Mesendoderm (in vitro differentiated cells): Measurements from ENCODE around the gene COL5A2.

Source experiments
- DNase-seq: peaks from one replicate; pipeline ENCODE4 v3.0.0; 2013
- H2AK5ac ChIP-seq: 2 replicates; pipeline ENCODE4 v1.6.1; 2013; ENCODE audit warnings: low read length, inconsistent platforms
- H2BK120ac ChIP-seq: 2 replicates; pipeline ENCODE4 v1.6.1; 2013; ENCODE audit warnings: low read depth, mild to moderate bottlenecking, low read length, moderate library complexity, mixed read lengths
- H2BK15ac ChIP-seq: replicated peaks from 2 replicates; pipeline ENCODE4 v1.6.1; 2013; ENCODE audit warnings: low read depth, mild to moderate bottlenecking, moderate library complexity
- H2BK5ac ChIP-seq: 2 replicates; pipeline ENCODE4 v1.6.1; 2013; ENCODE audit warnings: low read length, inconsistent platforms
- H3K18ac ChIP-seq: 2 replicates; pipeline ENCODE4 v1.6.1; 2013; ENCODE audit warnings: mild to moderate bottlenecking, low read length, mixed read lengths
- H3K23ac ChIP-seq: one replicate; pipeline ENCODE4 v1.6.1; 2013; ENCODE audit warnings: low read length
- H3K27ac ChIP-seq: 2 replicates; pipeline ENCODE4 v1.5.1; 2013; ENCODE audit warnings: low read depth, mild to moderate bottlenecking, inconsistent platforms, low read length, moderate library complexity
- H3K27me3 ChIP-seq: 2 replicates; pipeline ENCODE4 v1.6.1; 2013; ENCODE audit warnings: low read length, control low read depth, mild to moderate bottlenecking, inconsistent platforms; ENCODE audit not compliant: insufficient read depth, poor library complexity
- H3K36me3 ChIP-seq: 2 replicates; pipeline ENCODE4 v1.6.1; 2013; ENCODE audit warnings: low read length, inconsistent platforms; ENCODE audit not compliant: control insufficient read depth, insufficient read depth
- H3K4ac ChIP-seq: one replicate; pipeline ENCODE4 v1.6.1; 2013; ENCODE audit warnings: low read depth, mild to moderate bottlenecking, low read length, moderate library complexity
- H3K4me1 ChIP-seq: 2 replicates; pipeline ENCODE4 v1.6.1; 2013; ENCODE audit warnings: low read depth, low read length, inconsistent platforms; ENCODE audit not compliant: control insufficient read depth
- H3K4me2 ChIP-seq: 2 replicates; pipeline ENCODE4 v1.6.1; 2013; ENCODE audit warnings: low read length
- H3K4me3 ChIP-seq: 2 replicates; pipeline ENCODE4 v1.5.1; 2013; ENCODE audit warnings: mild to moderate bottlenecking, low read length
- H3K56ac ChIP-seq: one replicate; pipeline ENCODE4 v1.6.1; 2013; ENCODE audit warnings: low read length
- H3K79me1 ChIP-seq: 2 replicates; pipeline ENCODE4 v1.6.1; 2013; ENCODE audit warnings: low read length, inconsistent platforms
- H3K79me2 ChIP-seq: 2 replicates; pipeline ENCODE4 v1.6.1; 2013; ENCODE audit warnings: mild to moderate bottlenecking, low read length; ENCODE audit not compliant: control insufficient read depth, insufficient read depth
- H3K9ac ChIP-seq: 2 replicates; pipeline ENCODE4 v1.6.1; 2013; ENCODE audit warnings: low read length, inconsistent platforms
- H4K5ac ChIP-seq: one replicate; pipeline ENCODE4 v1.6.1; 2013; ENCODE audit warnings: low read length
- H4K8ac ChIP-seq: one replicate; pipeline ENCODE4 v1.6.1; 2013; ENCODE audit warnings: low read depth, mild to moderate bottlenecking, control low read depth, low read length, moderate library complexity
- WGBS: extraction: QIAGEN DNeasy Blood & Tissue Kit; methylation state at CpG from one replicate; pipeline ENCODE4 v1.1.7; 2013; ENCODE audit warnings: low lambda C conversion rate, missing lambda C conversion rate; ENCODE audit not compliant: insufficient coverage; ENCODE audit errors: extremely low coverage; 5-methylcytosine and 5-hydroxymethylcytosine counted together

COL5A2 gene

GRCh38 chr2:189014449-189015138, 165.0 kb downstream of the COL5A2 start:
- Histone ChIP-seq H3K9ac (no peak overlapping the region), H3K4me3 (no peak overlapping the region), H3K27ac (no peak overlapping the region), H4K8ac (no peak overlapping the region), H2BK5ac (no peak overlapping the region), H3K4ac (no peak overlapping the region), H2AK5ac (no peak overlapping the region), H4K5ac (no peak overlapping the region), H3K27me3 (no peaks in the 10 kb centered on the region), H3K4me1 (no peaks in the 10 kb centered on the region), H3K79me2 (no peaks in the 10 kb centered on the region), H3K23ac (no peak overlapping the region), H2BK15ac (no peak overlapping the region), H3K79me1 (no peaks in the 10 kb centered on the region), H3K36me3 (no peaks in the 10 kb centered on the region), H3K4me2 (no peak overlapping the region), H2BK120ac (no peak overlapping the region), H3K56ac (no peak overlapping the region), H3K18ac (no peak overlapping the region)
- no CpG with 5 or more reads among the region's 2 CpGs for WGBS
- DNase-seq = no peak

- Histone ChIP-seq H3K4me3 (no peak overlapping the region), H3K79me1 (no peaks in the 10 kb centered on the region), H2BK15ac (no peak overlapping the region), H3K4ac (no peak overlapping the region), H3K4me2 (no peak overlapping the region), H3K9ac (no peak overlapping the region), H2BK5ac (no peak overlapping the region), H2AK5ac (no peak overlapping the region), H3K27ac (no peak overlapping the region), H3K18ac (no peak overlapping the region), H3K36me3 (no peaks in the 10 kb centered on the region), H3K4me1 (no peaks in the 10 kb centered on the region), H3K23ac (no peak overlapping the region), H4K5ac (no peak overlapping the region), H4K8ac (no peak overlapping the region), H3K79me2 (no peaks in the 10 kb centered on the region), H3K56ac (no peak overlapping the region), H2BK120ac (no peak overlapping the region), H3K27me3 (no peaks in the 10 kb centered on the region)
- DNase-seq = no peak
- WGBS = no CpG with 5 or more reads among the region's 2 CpGs
These were observed 165.7 kb downstream of the COL5A2 start for GRCh38 chr2:189013671-189014448.

- Histone ChIP-seq H3K27ac (no peak overlapping the region), H3K23ac (no peak overlapping the region), H3K4me3 (no peak overlapping the region), H4K5ac (no peak overlapping the region), H3K18ac (no peak overlapping the region), H2BK120ac (no peak overlapping the region), H3K9ac (no peak overlapping the region), H3K4ac (no peak overlapping the region), H3K79me1 (no peaks in the 10 kb centered on the region), H3K36me3 (no peaks in the 10 kb centered on the region), H3K79me2 (no peaks in the 10 kb centered on the region), H2BK5ac (no peak overlapping the region), H2AK5ac (no peak overlapping the region), H3K56ac (no peak overlapping the region), H4K8ac (no peak overlapping the region), H3K4me2 (no peak overlapping the region), H3K27me3 (no peaks in the 10 kb centered on the region), H2BK15ac (no peak overlapping the region), H3K4me1 (no peaks in the 10 kb centered on the region)
- no peak for DNase-seq
- WGBS = 100% methylated on average over 1 of the region's 3 CpGs
These were observed 166.5 kb downstream of the COL5A2 start for GRCh38 chr2:189013031-189013430.

GRCh38 chr2:189012351-189012750, 167.2 kb downstream of the COL5A2 start:
- H3K23ac ChIP-seq = no peak overlapping the region
- no peaks in the 10 kb centered on the region for H3K27me3 ChIP-seq
- H4K5ac ChIP-seq = no peak overlapping the region
- no peaks in the 10 kb centered on the region for H3K79me1 ChIP-seq
- no peak overlapping the region for H2BK120ac ChIP-seq
- no peak overlapping the region for H3K4ac ChIP-seq
- no CpG with 5 or more reads among the region's 1 CpG for WGBS
- H3K9ac ChIP-seq = no peak overlapping the region
- no peaks in the 10 kb centered on the region for H3K36me3 ChIP-seq
- no peak overlapping the region for H2AK5ac ChIP-seq
- no peaks in the 10 kb centered on the region for H3K4me1 ChIP-seq
- H3K18ac ChIP-seq = no peak overlapping the region
- no peak overlapping the region for H3K56ac ChIP-seq
- no peaks in the 10 kb centered on the region for H3K79me2 ChIP-seq
- no peak overlapping the region for H3K27ac ChIP-seq
- no peak overlapping the region for H4K8ac ChIP-seq
- H2BK15ac ChIP-seq = no peak overlapping the region
- H3K4me2 ChIP-seq = no peak overlapping the region
- DNase-seq = no peak
- no peak overlapping the region for H3K4me3 ChIP-seq
- H2BK5ac ChIP-seq = no peak overlapping the region

GRCh38 chr2:189010536-189010935, 169.0 kb downstream of the COL5A2 start:
- H3K4me3 ChIP-seq = no peak overlapping the region
- H3K36me3 ChIP-seq = no peaks in the 10 kb centered on the region
- no peak overlapping the region for H3K27ac ChIP-seq
- H2BK5ac ChIP-seq = no peak overlapping the region
- no peak overlapping the region for H4K5ac ChIP-seq
- no peaks in the 10 kb centered on the region for H3K79me2 ChIP-seq
- no peak overlapping the region for H3K23ac ChIP-seq
- H3K56ac ChIP-seq = no peak overlapping the region
- H3K9ac ChIP-seq = no peak overlapping the region
- WGBS = 100% methylated on average over 2 of the region's 6 CpGs
- H2BK15ac ChIP-seq = no peak overlapping the region
- H2AK5ac ChIP-seq = no peak overlapping the region
- no peak overlapping the region for H3K4ac ChIP-seq
- DNase-seq = no peak
- H2BK120ac ChIP-seq = no peak overlapping the region
- no peak overlapping the region for H4K8ac ChIP-seq
- H3K27me3 ChIP-seq = no peaks in the 10 kb centered on the region
- no peaks in the 10 kb centered on the region for H3K4me1 ChIP-seq
- H3K4me2 ChIP-seq = no peak overlapping the region
- no peak overlapping the region for H3K18ac ChIP-seq
- no peaks in the 10 kb centered on the region for H3K79me1 ChIP-seq
